Hematopoietic multipotent progenitor cell treated with erythropoietin and hydrocortisone succinate and interleukin-3 and kit ligand, for 8 days (in vitro differentiated cells): ENCODE results near the gene RPLP2.
A peak's percentile ranks its signal among the peaks of the same experiment; 100 is the strongest.

Experiments used
- DNase-seq: peaks from one replicate; pipeline ENCODE4 v3.0.0-alpha.2; 2015

Gene RPLP2

GRCh38 chr11:810040-810567 is 337 bp downstream of the RPLP2 start:
- no peak for DNase-seq

- DNase-seq: peak; percentile 57
These were observed 1.9 kb downstream of the RPLP2 start for GRCh38 chr11:811446-812245.

DNA sequence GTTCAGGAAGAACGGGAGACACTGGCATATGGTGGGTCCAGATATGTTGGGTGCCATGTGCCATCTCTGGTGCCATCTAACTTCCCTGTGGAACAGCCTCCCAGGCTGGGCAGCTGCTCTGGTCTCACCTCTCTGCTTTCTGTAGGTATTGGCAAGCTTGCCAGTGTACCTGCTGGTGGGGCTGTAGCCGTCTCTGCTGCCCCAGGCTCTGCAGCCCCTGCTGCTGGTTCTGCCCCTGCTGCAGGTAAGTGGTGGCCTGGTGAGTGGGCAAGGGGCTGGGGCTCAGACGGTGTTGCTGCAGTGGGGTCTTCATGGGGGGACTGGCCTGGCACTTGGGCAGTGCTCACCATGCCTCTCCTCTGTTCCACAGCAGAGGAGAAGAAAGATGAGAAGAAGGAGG is 2.6 kb downstream of the RPLP2 start:
- DNase-seq: no peak

DNA sequence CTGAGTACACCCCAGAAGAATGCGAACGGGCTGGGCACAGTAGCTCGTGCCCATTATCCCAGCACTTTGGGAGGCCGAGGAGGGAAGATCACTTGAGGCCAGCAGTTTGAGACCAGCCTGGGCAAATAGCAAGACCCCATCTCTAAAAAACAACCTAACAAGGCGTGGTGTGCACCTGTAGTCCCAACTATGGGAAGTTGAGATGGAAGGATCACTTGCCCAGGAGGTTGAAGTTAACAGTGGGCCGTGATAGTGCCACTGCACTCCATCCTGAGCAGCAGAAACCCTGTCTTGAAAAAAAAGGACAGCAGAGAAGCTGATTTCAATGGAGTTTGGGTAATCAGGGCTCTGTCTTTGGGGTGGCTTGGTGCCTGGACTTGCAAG is 3.3 kb downstream of the RPLP2 start:
- DNase-seq: no peak

DNA sequence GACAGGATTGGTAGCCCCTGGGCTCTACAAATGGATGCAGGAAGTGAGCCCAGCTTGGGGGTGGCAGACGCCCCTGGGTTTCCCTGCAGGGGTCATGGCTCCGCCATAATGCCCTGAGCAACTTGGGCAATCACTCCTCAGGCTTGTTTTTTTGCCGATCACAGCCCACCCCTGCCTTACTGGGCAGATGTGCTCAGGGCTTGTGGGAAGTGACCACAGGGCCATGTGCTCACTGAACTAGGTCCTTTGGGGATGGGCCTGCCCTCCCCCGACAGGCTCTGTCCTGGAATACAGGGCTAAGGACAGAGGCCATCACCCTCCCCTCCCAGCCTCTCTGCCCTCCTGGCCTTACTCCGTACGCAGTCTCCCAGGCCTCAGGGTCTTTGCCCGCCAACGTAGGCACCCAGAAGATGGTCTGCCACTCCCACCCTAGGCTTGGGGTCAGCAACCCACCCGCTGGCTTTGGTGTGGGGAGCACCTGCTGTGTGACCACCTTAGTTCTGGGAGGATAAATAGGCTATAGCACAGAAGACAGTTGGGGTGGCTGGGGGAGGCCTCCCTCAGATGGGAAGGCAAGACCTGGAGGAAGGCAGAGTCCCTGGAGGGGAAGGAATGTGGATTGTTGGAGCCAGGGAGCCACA is 3.8 kb downstream of the RPLP2 start:
- DNase-seq: no peak

GRCh38 chr11:815675-816432 is 6.1 kb downstream of the RPLP2 start:
- DNase-seq: no peak

GRCh38 chr11:816433-816779 is 6.6 kb downstream of the RPLP2 start:
- no peak for DNase-seq

DNA sequence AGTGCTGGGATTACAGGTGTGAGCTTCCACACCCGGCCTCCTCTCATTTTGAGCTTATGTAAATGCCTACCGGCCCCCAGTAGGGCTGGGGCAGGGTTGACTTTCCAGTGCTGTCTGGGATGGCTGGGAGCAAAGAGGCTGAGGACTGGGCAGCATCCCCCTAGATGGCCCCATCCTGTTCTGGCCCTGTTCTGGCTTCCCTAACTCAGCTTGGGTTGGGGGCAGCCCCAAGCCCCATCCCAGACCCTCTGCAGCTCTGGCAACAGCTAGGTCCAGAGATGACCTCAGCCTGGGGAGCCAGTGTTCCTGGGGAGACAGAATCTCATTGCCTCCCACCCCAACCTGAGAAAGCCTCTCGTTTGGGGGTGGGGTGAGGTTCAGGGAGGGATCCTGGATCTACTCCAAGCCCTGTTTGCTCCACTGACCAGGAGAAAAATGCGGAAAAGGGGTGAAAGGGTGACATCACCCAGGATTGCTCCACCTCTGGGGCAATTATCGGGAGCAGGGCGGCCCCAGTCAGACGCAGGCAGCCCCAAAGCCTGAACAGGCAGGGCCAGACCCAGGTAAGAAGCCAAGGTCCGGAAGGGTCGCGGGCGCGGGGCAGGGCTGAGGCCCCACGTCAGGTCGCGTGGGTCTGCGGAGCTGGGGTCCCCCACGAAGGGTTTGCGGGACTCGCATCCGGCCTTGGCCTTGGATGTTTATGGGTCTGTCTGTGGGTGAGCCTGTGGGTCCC is 8.8 kb downstream of the RPLP2 start, which contains the start of gene PNPLA2:
TSS of gene PNPLA2 (plus strand) at position 519 of the 733 bp plus-strand sequence. CDS start 805 bp downstream, outside the sequence.
- DNase-seq: no peak

DNA sequence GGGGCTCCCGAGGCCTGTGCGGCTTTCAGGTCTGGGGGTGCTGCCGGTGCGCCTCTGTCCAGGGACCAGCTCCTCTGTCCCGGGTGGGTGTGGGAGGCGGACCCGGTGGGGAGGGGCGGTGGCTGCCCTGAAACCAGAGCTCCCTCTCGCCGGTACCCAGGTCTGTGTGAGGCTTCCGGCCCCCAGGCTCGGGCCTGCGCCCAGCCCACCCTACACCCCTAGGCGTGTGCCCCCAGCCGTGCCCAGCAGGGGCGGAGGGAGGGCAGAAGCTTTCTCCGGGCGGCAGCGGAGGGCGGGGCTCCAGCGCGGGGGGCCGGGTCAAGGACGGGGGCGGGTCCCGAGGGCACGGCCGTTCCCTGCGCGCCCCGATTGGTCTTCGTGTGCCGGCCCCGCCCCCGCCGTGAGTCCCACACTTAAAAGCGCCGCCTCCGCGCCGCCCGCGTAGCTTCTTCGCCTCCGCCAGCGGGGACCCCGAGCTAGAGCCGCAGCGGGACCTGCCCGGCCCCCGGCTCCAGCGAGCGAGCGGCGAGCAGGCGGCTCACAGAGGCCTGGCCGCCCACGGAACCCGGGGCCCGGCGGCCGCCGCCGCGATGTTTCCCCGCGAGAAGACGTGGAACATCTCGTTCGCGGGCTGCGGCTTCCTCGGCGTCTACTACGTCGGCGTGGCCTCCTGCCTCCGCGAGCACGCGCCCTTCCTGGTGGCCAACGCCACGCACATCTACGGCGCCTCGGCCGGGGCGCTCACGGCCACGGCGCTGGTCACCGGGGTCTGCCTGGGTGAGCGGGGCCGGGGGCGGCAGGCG is 9.6 kb downstream of the RPLP2 start:
- peak; percentile 87 for DNase-seq

- DNase-seq: peak; percentile 96
These were observed 10.3 kb downstream of the RPLP2 start for GRCh38 chr11:819943-820649.

GRCh38 chr11:820655-821511 is 11.1 kb downstream of the RPLP2 start:
- DNase-seq: no peak

DNA sequence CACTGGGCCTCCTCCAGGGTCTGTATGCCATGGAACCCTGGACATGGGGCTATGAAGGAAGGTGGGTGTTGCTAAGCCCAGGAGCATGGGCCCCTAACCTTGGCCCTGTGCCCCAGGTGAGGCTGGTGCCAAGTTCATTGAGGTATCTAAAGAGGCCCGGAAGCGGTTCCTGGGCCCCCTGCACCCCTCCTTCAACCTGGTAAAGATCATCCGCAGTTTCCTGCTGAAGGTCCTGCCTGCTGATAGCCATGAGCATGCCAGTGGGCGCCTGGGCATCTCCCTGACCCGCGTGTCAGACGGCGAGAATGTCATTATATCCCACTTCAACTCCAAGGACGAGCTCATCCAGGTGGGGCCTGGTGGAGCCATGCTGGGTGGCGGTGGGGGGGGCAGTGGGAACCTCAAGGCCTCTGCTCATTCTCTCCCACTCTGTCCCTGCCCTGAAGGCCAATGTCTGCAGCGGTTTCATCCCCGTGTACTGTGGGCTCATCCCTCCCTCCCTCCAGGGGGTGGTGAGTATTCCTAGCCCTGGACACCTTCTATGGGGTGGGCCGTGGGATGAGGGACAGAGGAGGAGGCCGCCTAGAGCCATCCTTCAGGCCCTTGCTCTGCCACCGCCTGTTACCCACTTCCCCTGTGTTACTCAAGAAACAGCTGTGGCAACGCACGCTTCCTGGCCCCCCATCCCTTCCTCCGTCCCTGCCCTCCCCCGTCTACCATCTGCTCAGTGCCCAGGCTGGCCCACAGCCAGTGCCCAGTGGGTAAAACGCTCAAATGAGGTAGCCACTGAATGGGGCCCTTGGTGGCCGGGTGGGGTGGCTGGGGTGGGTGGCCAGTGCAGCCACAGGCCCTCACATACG is 12.0 kb downstream of the RPLP2 start:
- DNase-seq: no peak

DNA sequence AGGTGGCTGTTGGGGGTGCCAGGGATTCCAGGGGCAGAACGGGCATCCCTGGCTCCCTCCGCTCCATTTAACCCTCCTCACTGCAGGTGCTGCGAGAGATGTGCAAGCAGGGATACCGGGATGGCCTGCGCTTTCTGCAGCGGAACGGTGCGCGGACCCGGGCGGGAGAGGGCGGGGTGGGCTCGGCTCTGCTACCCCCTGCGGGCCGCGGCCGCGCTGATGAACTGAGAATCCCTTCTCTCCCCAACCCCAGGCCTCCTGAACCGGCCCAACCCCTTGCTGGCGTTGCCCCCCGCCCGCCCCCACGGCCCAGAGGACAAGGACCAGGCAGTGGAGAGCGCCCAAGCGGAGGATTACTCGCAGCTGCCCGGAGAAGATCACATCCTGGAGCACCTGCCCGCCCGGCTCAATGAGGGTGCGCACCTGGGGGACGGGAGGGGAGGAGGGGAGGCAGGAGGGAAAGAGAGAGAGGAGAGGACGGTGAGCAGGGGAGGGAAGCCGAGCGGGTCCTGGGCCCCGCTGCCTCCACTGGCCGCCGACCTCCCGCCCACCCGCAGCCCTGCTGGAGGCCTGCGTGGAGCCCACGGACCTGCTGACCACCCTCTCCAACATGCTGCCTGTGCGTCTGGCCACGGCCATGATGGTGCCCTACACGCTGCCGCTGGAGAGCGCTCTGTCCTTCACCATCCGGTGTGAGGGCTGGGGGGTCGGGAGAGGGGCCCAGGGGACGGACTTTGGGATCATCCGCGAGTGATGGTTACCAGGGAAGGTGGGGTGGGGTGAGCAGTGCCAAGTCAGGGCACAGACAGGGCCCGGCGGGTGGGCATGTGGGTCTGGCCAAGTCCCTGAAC is 13.9 kb downstream of the RPLP2 start:
- DNase-seq: no peak

- DNase-seq: no peak
These were observed 14.6 kb downstream of the RPLP2 start for GRCh38 chr11:824292-824880.

GRCh38 chr11:824942-825341 is 15.2 kb downstream of the RPLP2 start:
- no peak for DNase-seq

GRCh38 chr11:825366-826226 is 15.8 kb downstream of the RPLP2 start:
- no peak for DNase-seq

GRCh38 chr11:826227-826621 is 16.5 kb downstream of the RPLP2 start:
- DNase-seq: no peak
